Naive thymus-derived CD4-positive, alpha-beta T cell (primary cell): ENCODE data around the gene PTTG1. TPM values are rescaled to one million over a fixed set of nuclear protein-coding genes. Genes with fewer than 3 reads are reported as not detected.
A peak's percentile ranks its signal among the peaks of the same experiment; 100 is the strongest.

Experiments
- ATAC-seq: fragments of 150-1000 bp; cut with Tn5 transposase; 2 replicates; pipeline ENCODE4 v1.10.0; 2021; ENCODE audit warnings: mild to moderate bottlenecking, moderate library complexity
- CTCF ChIA-PET: fragments of 350-600 bp; sonication (Branson Sonifier 250); formaldehyde crosslinking; loops from one replicate; lab custom pipeline; 2021; ENCODE audit warnings: antibody characterized with exemption; lab: Charles Lee
- POLR2A ChIA-PET: fragments of 350-600 bp; sonication (Branson Sonifier 250); formaldehyde crosslinking; loops from one replicate; lab custom pipeline; 2021; ENCODE audit warnings: antibody characterized with exemption, inconsistent platforms; lab: Charles Lee
- DNase-seq, 9 donors: peaks; one replicate each; pipeline versions ENCODE4 v3.0.0 to v3.0.0-alpha.2; 2020 to 2022; ENCODE audit warnings: mixed read lengths in 1 of 9
- H3K27ac ChIP-seq: one replicate; pipeline ENCODE4 v1.7.0; 2013; ENCODE audit warnings: mild to moderate bottlenecking, low read depth, low read length, moderate library complexity
- H3K27me3 ChIP-seq, 2 donors: one replicate each; pipeline ENCODE4 v1.7.0; 2013; ENCODE audit warnings: low read length in 2 of 2, mild to moderate bottlenecking in 2 of 2, moderate library complexity in 2 of 2; ENCODE audit not compliant: control insufficient read depth in 2 of 2, insufficient read depth in 2 of 2
- H3K36me3 ChIP-seq, 3 experiments: 1 replicate in 2 of 3; 2 replicates in 1 of 3; pipeline ENCODE4 v1.7.0; 2013; ENCODE audit warnings: low read length in 3 of 3, mild to moderate bottlenecking in 3 of 3, moderate library complexity in 1 of 3; ENCODE audit not compliant: insufficient read depth in 3 of 3, control insufficient read depth in 2 of 3
- H3K4me1 ChIP-seq, 2 donors: one replicate each; pipeline ENCODE4 v1.7.0; 2013; ENCODE audit warnings: low read length in 2 of 2, mild to moderate bottlenecking in 2 of 2, moderate library complexity in 1 of 2; ENCODE audit not compliant: control insufficient read depth in 2 of 2, insufficient read depth in 2 of 2
- H3K4me3 ChIP-seq: 2 replicates; pipeline ENCODE4 v1.7.0; 2013; ENCODE audit warnings: mild to moderate bottlenecking, low read length
- H3K9me3 ChIP-seq, 3 experiments: 1 replicate in 2 of 3; 2 replicates in 1 of 3; pipeline ENCODE4 v1.7.0; 2013; ENCODE audit warnings: low read length in 3 of 3; ENCODE audit not compliant: control insufficient read depth in 2 of 3
- H3K27ac Mint-ChIP-seq, 9 donors: one replicate each; pipeline ENCODE4 v1.8.0; 2020 to 2022; ENCODE audit warnings: mixed read lengths in 9 of 9, mild to moderate bottlenecking in 8 of 9, moderate library complexity in 5 of 9, inconsistent platforms in 2 of 9
- H3K27me3 Mint-ChIP-seq, 5 donors: one replicate each; pipeline ENCODE4 v1.8.0; 2021 to 2022; ENCODE audit warnings: mixed read lengths in 5 of 5, mild to moderate bottlenecking in 1 of 5
- H3K36me3 Mint-ChIP-seq, 5 donors: one replicate each; pipeline ENCODE4 v1.8.0; 2020 to 2022; ENCODE audit warnings: mixed read lengths in 5 of 5, mild to moderate bottlenecking in 3 of 5, inconsistent platforms in 1 of 5
- H3K4me1 Mint-ChIP-seq, 7 donors: one replicate each; pipeline ENCODE4 v1.8.0; 2020 to 2022; ENCODE audit warnings: mixed read lengths in 7 of 7, mild to moderate bottlenecking in 3 of 7, inconsistent platforms in 1 of 7
- H3K4me3 Mint-ChIP-seq, 10 donors: one replicate each; pipeline ENCODE4 v1.8.0; 2020 to 2022; ENCODE audit warnings: mild to moderate bottlenecking in 10 of 10, mixed read lengths in 10 of 10, moderate library complexity in 6 of 10, inconsistent platforms in 2 of 10
- H3K9me3 Mint-ChIP-seq, 11 donors: one replicate each; pipeline ENCODE4 v1.8.0; 2020 to 2022; ENCODE audit warnings: mixed read lengths in 11 of 11, mild to moderate bottlenecking in 4 of 11, inconsistent platforms in 1 of 11, moderate library complexity in 1 of 11
- intact Hi-C, 2 donors: fragments of 100-400 bp; cut with micrococcal nuclease; formaldehyde crosslinking; loops; one replicate each; pipeline ENCODE4 v1.15.1; 2023
- polyA plus RNA-seq, 2 donors: library from polyadenylated mRNA; unstranded; fragments of 300-500 nt; fragmentation: Illumina TruSeq; gene quantifications; one replicate each; pipeline ENCODE4 v1.2.3, GENCODE V29; 2021
- total RNA-seq, 6 experiments: library from RNA in 5 of 6; stranded (reverse) in 5 of 6; gene quantifications; 1 replicate in 5 of 6; 2 replicates in 1 of 6; pipeline ENCODE4 v1.2.3 and lab custom pipeline; 2021 to 2026

The PTTG1 gene
- total and polyA plus RNA-seq, 7 experiments from 2014 or later = 3.8 to 97.7 (median 9.5) TPM

DNA sequence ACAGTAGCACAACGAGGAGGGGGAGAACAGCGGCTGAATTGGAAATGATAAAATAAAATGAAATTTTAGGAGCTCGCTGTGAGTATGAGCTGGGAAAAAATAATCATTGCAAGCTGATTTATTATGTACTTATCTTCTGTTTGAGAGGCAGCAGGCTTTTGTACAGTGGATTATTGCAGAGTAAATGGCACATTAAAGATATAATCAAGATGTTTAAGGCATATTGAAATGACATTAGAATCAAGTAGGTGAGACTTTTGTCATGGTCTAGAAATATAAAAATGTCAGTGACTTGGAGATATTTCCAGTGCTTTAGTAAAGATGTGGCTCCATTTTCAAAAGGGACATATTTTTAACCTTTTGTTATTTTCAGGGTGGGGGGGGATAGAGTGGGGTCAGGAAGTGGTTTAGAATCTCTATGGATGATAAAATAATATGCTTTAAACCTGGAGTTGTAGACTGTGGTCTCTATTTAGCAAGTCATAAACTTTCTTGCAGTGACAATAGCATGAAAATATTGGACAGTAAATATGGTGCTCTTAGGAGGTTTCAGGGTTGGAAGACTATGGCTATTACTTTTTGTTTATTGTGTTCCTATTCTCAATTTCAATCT lies 46.8 kb downstream of the PTTG1 start:
- Histone ChIP-seq H3K4me1 (peaks cover 32 to 34% of the 10 kb centered on the region in 2 donors), H3K9me3 (no peaks in the 10 kb centered on the region), H3K27ac (peak overlapping the region; percentile 48), H3K27me3 (no peaks in the 10 kb centered on the region), H3K4me3 (peak overlapping the region; percentile 69), H3K36me3 (no peaks in the 10 kb centered on the region)
- DNase-seq = no peak
- Mint-ChIP-seq H3K9me3 (no peaks in the 10 kb centered on the region), H3K4me1 (peaks cover 36 to 86% (median 72%) of the 10 kb centered on the region in 7 donors), H3K27ac (peak overlapping the region; percentile 73 to 99 (median 81)), H3K4me3 (peak overlapping the region; percentile 80 to 100 (median 88)), H3K36me3 (peaks cover 0 to 31% (median 0%) of the 10 kb centered on the region in 5 donors), H3K27me3 (no peaks in the 10 kb centered on the region)
- intact Hi-C loops = loop anchor here in 1 of 2 donors (1.0 to 5.0 kb wide), 5 partner anchors 9 to 1366 kb away; partner anchors contain the start of gene PTTG1
- no peak for ATAC-seq
- CTCF ChIA-PET = no interaction called here
- POLR2A ChIA-PET = interaction anchor here (1.4 to 2.0 kb wide), 3 partner anchors 9 to 50 kb away, joined by 5 to 11 read pairs (median 11); partner anchors contain the start of gene SLU7

DNA sequence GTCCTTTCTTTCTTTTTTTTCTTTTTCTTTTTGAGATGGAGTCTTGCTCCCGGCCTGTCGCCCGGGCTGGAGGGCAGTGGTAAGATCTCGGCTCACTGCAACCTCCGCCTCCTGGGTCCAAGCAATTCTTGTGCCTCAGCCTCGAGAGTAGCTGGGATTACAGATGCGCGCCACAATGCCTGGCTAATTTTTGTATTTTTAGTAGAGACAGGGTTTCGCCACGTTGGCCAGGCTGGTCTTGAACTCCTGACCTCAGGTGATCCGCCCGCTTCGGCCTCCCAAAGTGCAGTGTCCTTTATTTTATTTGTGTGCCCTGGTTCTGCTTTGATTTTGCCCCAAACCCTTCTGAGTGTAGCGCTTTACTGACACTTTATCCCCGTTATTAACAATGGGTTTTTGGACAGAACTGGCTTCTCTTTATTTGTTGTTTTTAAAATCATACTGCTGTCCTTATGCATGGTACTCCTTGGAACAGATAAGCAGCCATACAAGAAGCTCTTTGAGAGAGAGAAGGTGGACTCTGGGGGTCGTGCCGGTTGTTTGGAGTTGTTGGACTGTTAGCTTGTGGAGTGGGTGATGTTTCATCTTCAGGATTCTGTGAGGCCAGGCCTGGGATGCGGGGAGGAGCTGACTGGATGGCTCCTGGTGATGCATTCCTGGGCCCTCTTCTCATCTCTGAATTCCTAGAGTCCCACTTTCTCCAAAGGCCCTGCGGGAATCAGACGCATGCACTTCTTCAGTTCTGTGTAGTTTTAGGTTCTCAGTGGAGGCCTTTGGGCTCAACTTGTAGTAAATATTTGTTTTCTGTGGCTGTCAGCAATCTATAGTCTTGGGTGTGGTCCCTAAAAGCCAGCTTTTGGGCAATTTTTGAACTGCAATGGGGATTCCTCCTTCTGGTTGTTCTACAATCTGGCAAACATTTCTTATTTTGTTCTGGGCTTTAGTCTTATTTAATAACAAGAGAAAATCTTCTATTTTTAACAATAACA lies 47.8 kb downstream of the PTTG1 start:
- H3K4me1 ChIP-seq = peaks cover 34 to 41% of the 10 kb centered on the region in 2 donors
- intact Hi-C loops = loop anchor here in 1 of 2 donors (2.0 to 5.0 kb wide), 2 partner anchors 15 to 1367 kb away; no protein-coding TSS in a partner anchor
- H3K9me3 ChIP-seq = no peaks in the 10 kb centered on the region
- Mint-ChIP-seq H3K9me3 (no peaks in the 10 kb centered on the region), H3K27me3 (no peaks in the 10 kb centered on the region), H3K27ac (peak overlapping the region in 7 of 9 donors; percentile 18 to 90 (median 77)), H3K4me1 (peaks cover 38 to 88% (median 68%) of the 10 kb centered on the region in 7 donors), H3K4me3 (peak overlapping the region; percentile 9 to 100 (median 66)), H3K36me3 (peaks cover 0 to 37% (median 0%) of the 10 kb centered on the region in 5 donors)
- H3K27me3 ChIP-seq = no peaks in the 10 kb centered on the region
- ATAC-seq (no peak), DNase-seq (no peak)
- no peaks in the 10 kb centered on the region for H3K36me3 ChIP-seq
- CTCF ChIA-PET = no interaction called here
- peak overlapping the region; percentile 40 for H3K4me3 ChIP-seq
- POLR2A ChIA-PET = no interaction called here
- peak overlapping the region; percentile 22 for H3K27ac ChIP-seq

DNA sequence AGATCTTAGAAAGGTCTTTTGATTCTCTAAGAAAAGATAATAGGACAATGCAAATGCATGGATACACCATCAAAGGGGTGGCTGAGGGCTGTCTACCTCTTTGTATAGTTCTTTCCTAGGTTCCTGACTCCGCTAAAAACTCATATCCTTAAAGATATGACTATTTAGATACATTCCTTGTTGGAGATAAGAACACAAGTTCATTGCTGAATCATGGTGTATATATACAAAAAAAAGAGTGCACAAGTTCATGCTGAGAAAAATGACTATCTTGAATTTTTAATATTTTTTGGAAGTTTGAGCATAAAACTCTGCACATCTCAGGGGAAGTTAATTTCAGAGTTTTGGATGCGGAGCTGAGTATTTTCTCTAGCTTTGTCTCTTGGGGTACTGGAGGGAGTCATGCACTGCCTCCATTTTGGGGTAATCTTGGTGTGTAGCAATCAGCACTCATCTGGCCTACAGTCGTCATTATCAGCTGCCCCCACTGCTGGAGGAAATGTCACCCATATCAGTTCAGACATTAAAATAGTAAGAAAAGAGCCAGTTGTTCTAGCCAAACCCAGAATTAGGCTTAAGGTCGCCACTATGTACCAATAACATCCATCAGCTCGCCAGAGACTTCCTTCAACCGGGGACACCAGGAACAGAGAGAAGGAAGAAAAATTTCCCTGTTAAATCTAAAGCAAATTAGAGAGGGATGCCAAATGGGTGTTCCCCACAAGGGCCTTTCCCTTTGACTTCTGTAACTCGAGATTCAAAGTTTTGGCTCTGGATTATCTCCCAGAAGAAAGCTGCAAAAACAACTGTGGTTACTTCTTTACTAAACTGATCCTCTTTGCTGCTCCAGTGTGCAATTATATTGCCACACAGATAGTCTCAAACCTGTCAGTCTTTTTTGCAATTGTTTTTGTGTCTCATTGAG lies 49.0 kb downstream of the PTTG1 start:
- Mint-ChIP-seq H3K27ac (peak overlapping the region; percentile 25 to 90 (median 82)), H3K27me3 (no peaks in the 10 kb centered on the region), H3K36me3 (peaks cover 0 to 43% (median 0%) of the 10 kb centered on the region in 5 donors), H3K9me3 (no peaks in the 10 kb centered on the region), H3K4me1 (peaks cover 41 to 88% (median 63%) of the 10 kb centered on the region in 7 donors), H3K4me3 (peak overlapping the region; percentile 11 to 94 (median 60))
- H3K36me3 ChIP-seq = no peaks in the 10 kb centered on the region
- intact Hi-C loops = loop anchor here in 1 of 2 donors (2.0 kb wide), 1 partner anchor 14 kb away; no protein-coding TSS in a partner anchor
- ATAC-seq = no peak
- H3K27me3 ChIP-seq = no peaks in the 10 kb centered on the region
- peaks cover 34 to 49% of the 10 kb centered on the region in 2 donors for H3K4me1 ChIP-seq
- no peak for DNase-seq
- no peak overlapping the region for H3K27ac ChIP-seq
- peak overlapping the region; percentile 40 for H3K4me3 ChIP-seq
- POLR2A ChIA-PET = interaction anchor here (0.7 kb wide), 1 partner anchor 52 kb away, joined by 5 read pairs; the partner anchor contains the start of gene SLU7
- no peaks in the 10 kb centered on the region for H3K9me3 ChIP-seq
- CTCF ChIA-PET = interaction anchor here (0.7 kb wide), 1 partner anchor 1331 kb away, joined by 3 read pairs; no protein-coding TSS in a partner anchor

DNA sequence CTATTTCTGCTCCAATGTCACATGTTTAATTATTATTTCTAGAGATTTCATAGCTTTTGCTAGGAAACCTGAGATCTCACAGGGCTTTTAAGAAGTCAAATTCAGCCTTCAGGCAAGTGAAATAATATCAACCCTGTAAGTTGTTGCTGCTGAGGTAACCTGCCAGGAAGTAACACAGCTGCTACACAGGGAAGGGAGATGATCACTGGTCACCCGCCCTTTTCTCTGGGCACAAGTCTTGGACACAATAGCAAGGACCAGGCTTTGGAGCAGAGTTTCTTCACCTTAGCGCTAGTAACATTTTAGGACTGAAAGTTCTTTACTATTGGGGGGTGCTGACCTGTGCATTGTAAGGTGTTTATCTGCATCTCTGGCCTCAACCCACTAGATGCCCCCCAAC lies 50.1 kb downstream of the PTTG1 start:
- Histone ChIP-seq H3K4me3 (peak overlapping the region; percentile 10), H3K36me3 (no peaks in the 10 kb centered on the region), H3K27me3 (no peaks in the 10 kb centered on the region), H3K9me3 (no peaks in the 10 kb centered on the region), H3K27ac (no peak overlapping the region), H3K4me1 (peaks cover 28 to 51% of the 10 kb centered on the region in 2 donors)
- Mint-ChIP-seq H3K4me3 (peak overlapping the region in 9 of 10 donors; percentile 21 to 94 (median 49)), H3K9me3 (no peaks in the 10 kb centered on the region), H3K36me3 (peaks cover 0 to 53% (median 0%) of the 10 kb centered on the region in 5 donors), H3K27ac (peak overlapping the region in 8 of 9 donors; percentile 69 to 90 (median 82)), H3K27me3 (no peaks in the 10 kb centered on the region), H3K4me1 (peaks cover 37 to 80% (median 57%) of the 10 kb centered on the region in 7 donors)
- ATAC-seq = no peak
- POLR2A ChIA-PET = no interaction called here
- no peak for DNase-seq
- CTCF ChIA-PET = no interaction called here
- intact Hi-C loops = loop anchor here in 1 of 2 donors (2.0 kb wide), 1 partner anchor 13 kb away; no protein-coding TSS in a partner anchor

DNA sequence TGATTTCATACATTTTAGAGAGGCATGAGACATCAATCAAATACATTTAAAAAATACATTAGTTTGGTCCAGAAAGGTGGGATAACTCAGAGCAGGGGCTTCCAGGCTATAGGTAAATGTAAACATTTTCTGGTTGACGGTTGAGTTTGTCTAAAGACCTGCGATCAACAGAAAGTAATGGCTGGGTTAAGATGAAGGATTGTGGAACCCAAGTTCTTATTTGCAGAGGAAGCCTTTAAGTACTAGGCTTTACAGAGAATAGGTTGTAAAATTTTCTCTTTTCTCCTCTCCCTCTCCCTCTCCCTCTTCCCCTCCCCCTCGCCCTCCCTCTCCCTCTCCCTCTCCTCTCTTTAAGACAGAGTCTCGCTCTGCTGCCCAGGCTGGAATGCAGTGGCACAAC lies 50.8 kb downstream of the PTTG1 start:
- CTCF ChIA-PET = no interaction called here
- H3K4me1 ChIP-seq = peaks cover 28 to 51% of the 10 kb centered on the region in 2 donors
- H3K4me3 ChIP-seq = no peak overlapping the region
- H3K9me3 Mint-ChIP-seq = no peaks in the 10 kb centered on the region
- peak overlapping the region in 7 of 9 donors; percentile 76 to 90 (median 83) for H3K27ac Mint-ChIP-seq
- no peaks in the 10 kb centered on the region for H3K27me3 ChIP-seq
- peak overlapping the region in 3 of 10 donors; percentile 48 to 94 (median 49) for H3K4me3 Mint-ChIP-seq
- H3K36me3 Mint-ChIP-seq = peaks cover 0 to 60% (median 0%) of the 10 kb centered on the region in 5 donors
- H3K4me1 Mint-ChIP-seq = peaks cover 36 to 80% (median 55%) of the 10 kb centered on the region in 7 donors
- intact Hi-C loops = no loop called here
- POLR2A ChIA-PET = no interaction called here
- no peaks in the 10 kb centered on the region for H3K9me3 ChIP-seq
- H3K36me3 ChIP-seq = no peaks in the 10 kb centered on the region
- no peak for ATAC-seq
- H3K27me3 Mint-ChIP-seq = no peaks in the 10 kb centered on the region
- DNase-seq = no peak
- H3K27ac ChIP-seq = no peak overlapping the region
